ENCODE data around the gene UBA52.
"Not testable (repeated sequence)": the region's sequence is repeated elsewhere in the genome, so short reads cannot be mapped to it uniquely, and the experiment has no call there.

The UBA52 gene

GRCh38 chr19:18557411-18558201, 14.1 kb upstream of the UBA52 start, which contains the start of gene KXD1:
KXD1 (plus strand) TSS chr19:18557870; CDS start chr19:18562057, 4,187 bp downstream.
- peak; percentile 92 to 100 (median 96) for DNase-seq

DNA sequence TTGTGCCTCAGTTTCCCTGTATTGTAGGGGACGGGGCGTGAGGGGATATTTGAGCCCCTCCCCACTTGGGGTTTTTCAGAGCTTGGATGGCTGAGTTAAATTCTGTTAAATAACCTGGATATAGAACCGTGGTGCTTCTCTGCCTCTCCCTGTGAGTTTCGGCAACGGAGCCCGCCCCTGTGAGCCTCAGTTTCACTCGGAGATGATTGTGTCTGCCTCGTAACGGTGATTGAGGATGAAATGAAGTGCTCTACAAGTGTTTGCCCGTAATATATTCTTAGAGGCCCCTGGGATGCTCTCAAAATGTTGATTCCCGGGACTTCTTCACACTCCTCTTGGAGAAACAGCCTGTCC, 13.5 kb upstream of the UBA52 start:
- peak in 1 of 5 experiments; percentile 29 for DNase-seq

DNA sequence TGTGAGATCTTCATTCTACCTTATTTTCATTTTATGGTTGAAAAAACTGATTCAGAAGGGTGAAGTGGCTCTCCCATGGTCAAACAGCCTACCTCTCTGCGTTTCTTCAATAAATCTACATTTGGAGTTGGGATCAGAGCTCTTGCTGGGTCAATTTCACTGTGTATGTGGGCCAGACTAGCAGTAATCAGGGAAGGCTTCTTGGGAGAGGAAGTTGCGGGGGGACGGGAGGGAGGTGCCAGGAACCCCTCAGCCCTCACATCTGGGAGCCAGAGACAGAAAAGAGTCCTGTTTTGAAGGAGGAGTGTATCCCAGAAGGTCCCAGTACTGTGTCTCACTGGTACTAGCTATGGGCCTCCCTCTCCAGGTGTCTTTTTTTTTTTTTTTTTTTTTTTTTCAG, 13.1 kb upstream of the UBA52 start:
- DNase-seq, result no peak

- no peak for DNase-seq
Measured at GRCh38 chr19:18559685-18560084, 12.0 kb upstream of the UBA52 start.

- DNase-seq, result no peak
Measured at GRCh38 chr19:18562086-18562485, 9.6 kb upstream of the UBA52 start.

DNA sequence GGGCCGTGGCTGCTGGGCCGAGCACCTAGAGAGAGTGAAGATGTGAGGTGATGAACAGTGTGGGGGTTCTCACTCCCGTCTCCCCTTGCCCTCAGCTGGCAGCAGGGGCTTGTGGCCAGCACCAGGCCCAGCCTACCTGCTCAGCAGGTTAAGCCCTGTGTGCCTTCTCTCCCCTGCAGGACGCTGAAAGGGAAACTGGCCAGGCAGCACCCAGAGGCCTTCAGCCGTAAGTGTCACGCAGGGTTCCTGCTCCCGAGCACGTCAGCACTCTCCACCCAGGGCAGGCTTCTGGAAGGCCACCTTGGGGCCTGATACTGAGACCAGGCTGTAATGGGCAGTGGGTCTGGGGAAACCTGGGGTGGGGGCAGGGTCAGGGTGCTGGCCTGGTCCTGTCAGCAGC, 4.7 kb upstream of the UBA52 start:
- no peak for DNase-seq

DNA sequence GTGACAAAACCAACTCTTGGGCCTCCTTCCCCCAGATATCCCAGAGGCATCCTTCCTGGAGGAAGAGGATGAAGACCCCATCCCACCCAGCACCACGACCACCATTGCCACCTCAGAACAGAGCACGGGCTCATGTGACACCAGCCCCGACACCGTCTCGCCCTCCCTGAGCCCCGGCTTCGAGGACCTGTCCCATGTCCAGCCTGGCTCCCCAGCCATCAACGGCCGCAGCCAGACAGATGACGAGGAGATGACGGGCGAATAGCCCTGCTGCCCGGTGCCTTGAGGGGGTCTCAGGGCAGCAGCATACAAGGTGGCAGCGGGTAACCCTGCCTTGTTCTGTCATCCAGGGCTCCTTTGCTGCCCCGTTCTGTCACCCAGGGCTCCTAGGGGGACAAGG, 3.3 kb upstream of the UBA52 start:
- no peak for DNase-seq

- DNase-seq, result no peak
Measured at GRCh38 chr19:18574691-18575291, 3.1 kb downstream of the UBA52 start.

DNA sequence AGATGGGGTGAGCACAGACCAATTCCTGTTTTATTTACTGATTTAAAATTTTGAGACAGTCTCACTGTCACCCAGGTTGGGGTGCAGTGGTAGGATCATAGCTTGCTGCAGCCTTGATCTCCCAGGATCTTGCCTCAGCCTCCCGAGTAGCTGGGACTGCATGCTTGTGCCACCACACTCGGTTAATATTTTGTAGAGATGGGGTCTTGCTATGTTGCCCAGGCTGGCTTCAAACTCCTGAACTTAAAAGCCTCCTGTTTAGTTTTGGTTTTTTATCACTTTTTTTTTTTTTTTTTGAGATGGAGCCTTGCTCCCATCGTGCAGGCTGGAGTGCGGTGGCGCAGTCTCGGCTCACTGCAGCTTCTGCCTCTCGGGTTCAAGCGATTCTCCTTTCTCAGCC, 4.7 kb downstream of the UBA52 start:
- DNase-seq, result no peak

DNA sequence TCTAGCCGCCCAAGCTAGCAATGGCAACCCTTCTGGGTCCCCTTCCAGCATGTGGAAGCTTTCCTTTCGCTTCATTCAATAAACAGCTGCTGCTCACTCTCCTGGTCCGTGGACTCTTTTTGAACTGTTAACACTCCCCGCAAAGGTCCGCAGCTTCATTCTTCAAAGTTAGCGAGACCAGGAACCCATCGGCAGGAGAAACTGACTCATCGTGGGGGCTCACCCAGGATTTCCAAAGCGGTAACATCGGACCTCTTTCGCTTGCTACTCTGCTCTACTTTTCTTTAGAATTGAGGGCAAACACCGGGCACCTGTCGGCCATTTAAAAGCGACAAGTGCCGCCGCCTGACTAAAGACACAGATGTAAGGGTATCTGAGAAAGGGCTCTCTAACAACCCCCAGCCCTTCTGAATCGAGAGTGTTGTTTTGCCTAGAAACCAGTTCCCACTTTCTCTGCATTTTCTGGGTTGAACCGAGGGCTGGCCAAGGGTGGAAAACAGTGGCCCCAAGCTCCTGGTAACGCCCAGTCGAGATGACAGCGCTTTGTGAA, 5.8 kb downstream of the UBA52 start:
- DNase-seq, result no peak

DNA sequence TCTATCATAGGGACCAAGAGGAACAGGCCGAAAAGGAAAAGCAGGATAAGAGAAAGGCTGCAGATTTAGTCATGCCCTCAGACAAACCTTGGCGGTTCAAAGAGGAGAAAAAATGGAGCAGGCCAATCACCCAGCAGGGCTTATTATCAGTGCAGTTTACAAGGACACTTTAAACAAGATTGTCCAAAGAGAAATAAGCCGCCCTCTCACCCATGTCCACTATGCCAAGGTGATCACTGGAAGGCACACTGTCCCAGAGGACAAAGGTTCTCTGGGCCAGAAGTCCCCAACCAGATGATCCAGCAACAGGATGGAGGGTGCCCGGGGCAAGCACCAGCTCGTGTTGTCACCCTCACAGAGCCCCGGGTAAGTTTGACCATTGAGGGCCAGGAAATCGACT, 8.7 kb downstream of the UBA52 start:
- no peak for DNase-seq

GRCh38 chr19:18586306-18586705, 14.6 kb downstream of the UBA52 start:
- no peak for DNase-seq

GRCh38 chr19:18587561-18587960, 15.9 kb downstream of the UBA52 start:
- DNase-seq, result no peak

DNA sequence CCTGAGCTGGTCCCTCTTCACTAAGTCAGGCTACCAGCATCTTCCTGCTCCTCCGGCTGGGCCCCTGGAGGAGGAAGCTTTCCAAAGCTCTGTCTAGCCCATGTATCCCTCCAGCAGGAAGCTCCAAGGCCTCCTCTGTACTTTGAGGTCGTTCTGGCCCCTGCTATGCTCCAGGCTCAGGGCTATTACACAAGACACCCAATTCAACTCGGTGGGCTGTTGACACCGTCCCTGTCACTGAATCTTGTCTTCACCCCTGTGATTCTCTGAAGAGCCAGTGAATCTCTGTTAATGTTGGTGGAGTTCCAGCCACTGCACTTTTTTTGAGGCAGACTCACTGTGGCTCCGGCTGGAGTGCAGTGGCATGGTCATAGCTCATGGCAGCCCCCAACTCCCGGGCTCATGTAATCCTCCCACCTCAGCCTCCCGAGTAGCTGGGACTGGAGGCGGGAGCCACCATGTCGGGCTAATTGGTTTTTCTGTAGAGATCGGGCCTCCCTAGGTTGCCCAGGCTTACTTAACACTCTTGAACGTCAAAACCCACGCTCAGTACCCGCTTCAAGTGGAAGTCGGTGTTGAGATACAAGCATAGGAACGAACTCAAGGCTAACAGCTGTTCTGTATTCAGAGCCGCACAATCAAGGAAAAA, 16.4 kb downstream of the UBA52 start:
- DNase-seq, result peak in 1 of 5 experiments; percentile 75

DNA sequence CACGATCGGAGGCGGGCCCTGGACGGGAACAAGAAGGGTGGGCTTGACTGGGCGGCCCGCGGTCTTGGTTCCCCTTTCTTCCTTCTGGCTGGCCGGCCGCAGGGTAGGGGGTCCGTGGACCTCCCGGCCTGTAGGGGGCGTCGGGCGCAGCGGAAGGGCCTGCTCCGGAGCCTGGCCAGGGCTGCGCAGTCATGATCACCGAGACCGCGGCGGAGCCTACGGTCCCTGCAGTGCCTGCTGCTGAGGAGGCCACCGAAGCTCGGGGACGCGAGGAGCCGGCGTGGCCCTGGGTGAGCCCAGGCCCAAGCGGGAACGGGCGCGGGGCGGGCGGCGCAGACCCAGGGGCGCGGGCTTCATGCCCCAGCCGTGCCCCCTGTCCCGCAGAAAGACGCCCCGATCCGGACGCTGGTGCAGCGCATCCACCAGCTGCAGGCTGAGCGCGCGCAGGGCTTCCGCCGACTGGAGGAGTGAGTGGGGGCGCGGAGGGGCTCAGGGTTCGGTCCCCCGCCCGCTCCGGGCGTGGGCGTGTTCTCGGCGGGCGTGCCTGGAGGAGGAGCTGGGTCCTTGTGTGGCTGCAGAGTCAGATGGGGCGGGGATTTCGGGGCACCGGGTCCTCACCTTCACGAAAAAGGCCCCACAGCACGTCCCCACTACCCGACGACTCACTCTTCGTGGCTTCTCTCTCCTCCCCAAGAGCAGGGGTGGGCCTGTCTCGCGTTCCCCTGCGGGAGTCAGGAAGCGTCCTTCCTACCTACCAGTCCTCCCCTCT, 17.1 kb downstream of the UBA52 start, which contains the start of gene REX1BD:
Gene REX1BD (plus strand): TSS at position 188 of the 769 bp plus-strand sequence. CDS start 4 bp downstream, at position 192.
- peak; percentile 70 to 92 (median 84) for DNase-seq

DNA sequence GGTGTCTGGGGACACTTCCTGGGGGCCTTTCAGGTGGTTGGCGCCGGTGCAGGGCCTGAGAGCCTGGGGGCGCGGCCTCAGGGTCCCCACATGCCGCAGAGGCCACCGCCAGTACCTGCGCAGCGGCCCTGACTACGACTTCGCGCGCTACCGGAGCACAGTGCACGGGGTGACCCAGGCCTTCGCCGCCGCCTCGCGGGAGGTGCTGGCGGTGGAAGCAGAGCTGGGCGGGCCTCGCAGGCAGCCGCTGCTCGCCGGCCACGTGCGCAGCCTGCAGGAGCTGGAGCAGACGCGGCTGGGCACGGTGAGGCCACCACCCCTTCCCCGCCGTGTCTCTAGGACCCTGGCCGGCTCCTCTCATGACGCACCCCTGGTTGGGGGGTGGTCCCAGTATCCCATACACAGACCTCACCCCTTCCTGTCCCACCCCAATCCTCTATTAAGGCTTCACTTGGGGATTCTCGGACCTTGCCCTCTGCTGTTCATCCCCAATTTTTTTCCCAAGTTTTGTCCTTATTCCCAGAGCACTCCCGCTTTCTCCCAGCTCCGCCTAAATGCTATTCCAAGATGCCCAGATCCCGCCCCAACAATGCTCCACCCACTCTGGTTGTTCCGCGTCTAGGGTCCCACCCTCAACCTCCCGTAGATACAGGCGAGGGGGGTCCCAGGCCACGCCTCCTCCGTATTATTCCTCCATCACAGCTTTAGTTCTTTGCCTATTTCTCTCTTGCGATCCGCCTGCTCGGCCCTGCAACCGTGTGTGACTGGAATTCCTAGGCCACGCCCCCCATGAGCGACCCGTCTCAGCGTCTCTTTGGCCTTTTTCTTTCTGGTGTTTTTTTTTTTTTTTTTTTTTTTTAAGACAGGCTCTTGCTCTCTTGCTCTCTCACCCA, 18.0 kb downstream of the UBA52 start:
- DNase-seq, result peak in 4 of 5 experiments; percentile 52 to 89 (median 63)

- DNase-seq, result peak in 1 of 5 experiments; percentile 38
Measured at GRCh38 chr19:18590273-18591272, 18.9 kb downstream of the UBA52 start.

GRCh38 chr19:18591735-18592385, 20.2 kb downstream of the UBA52 start:
- no peak for DNase-seq

DNA sequence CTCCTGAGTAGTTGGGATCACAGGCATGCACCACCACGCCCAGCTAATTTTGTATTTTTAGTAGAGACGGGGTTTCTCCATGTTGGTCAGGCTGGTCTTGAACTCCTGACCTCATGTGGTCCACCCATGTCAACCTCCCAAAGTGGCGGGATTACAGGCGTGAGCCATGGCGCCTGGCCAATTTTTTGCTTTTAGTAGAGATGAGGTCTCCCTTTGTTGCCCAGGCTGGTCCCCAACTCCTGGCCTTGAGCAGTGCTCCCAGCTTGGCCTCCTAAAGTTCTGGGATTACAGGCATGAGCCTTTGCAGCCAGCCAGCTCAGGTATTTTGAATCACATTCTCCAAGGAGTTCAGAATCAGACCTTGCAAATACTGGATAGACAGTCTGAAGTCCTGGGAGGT, 21.1 kb downstream of the UBA52 start:
- not testable (repeated sequence) for DNase-seq

All from T-helper 2 cell (primary cell).